Smooth muscle cell (in vitro differentiated cells): ENCODE data around the gene ACOT6. TPM values are rescaled to one million over a fixed set of nuclear protein-coding genes. Genes with fewer than 3 reads are reported as not detected.
"Not testable (repeated sequence)": the region's sequence is repeated elsewhere in the genome, so short reads cannot be mapped to it uniquely, and the experiment has no call there.

Experiments used
- DNase-seq: peaks from one replicate; lab custom pipeline; 2025; ENCODE audit not compliant: unreplicated experiment; lab: John Stamatoyannopoulos, UW
- H2AFZ ChIP-seq: fragments of 200-600 bp; sonication (generic); 2 replicates; pipeline ENCODE4 v1.6.0; 2016; ENCODE audit warnings: antibody characterized with exemption, low read depth, mild to moderate bottlenecking
- H3F3A ChIP-seq: fragments of 200-600 bp; sonication (generic); 2 replicates; pipeline ENCODE4 v1.6.0; 2017; ENCODE audit warnings: antibody characterized with exemption, low read depth
- H3K27ac ChIP-seq: fragments of 200-600 bp; sonication (generic); 2 replicates; pipeline ENCODE4 v1.5.1; 2016; ENCODE audit warnings: low read depth, mild to moderate bottlenecking
- H3K27me3 ChIP-seq: fragments of 200-600 bp; sonication (generic); 2 replicates; pipeline ENCODE4 v1.6.1; 2016; ENCODE audit warnings: low read depth, mild to moderate bottlenecking
- H3K36me3 ChIP-seq: fragments of 200-600 bp; sonication (generic); 2 replicates; pipeline ENCODE4 v1.5.1; 2016; ENCODE audit warnings: low read depth
- H3K4me1 ChIP-seq: fragments of 200-600 bp; sonication (generic); 2 replicates; pipeline ENCODE4 v1.5.1; 2016; ENCODE audit warnings: low read depth
- H3K4me2 ChIP-seq: fragments of 200-600 bp; sonication (generic); 2 replicates; pipeline ENCODE4 v1.6.0; 2016; ENCODE audit warnings: mild to moderate bottlenecking
- H3K4me3 ChIP-seq: fragments of 200-600 bp; sonication (generic); 2 replicates; pipeline ENCODE4 v1.5.1; 2016; ENCODE audit warnings: mild to moderate bottlenecking
- H3K79me2 ChIP-seq: fragments of 200-600 bp; sonication (generic); 2 replicates; pipeline ENCODE4 v1.6.0; 2016; ENCODE audit warnings: low read depth, mild to moderate bottlenecking
- H3K9ac ChIP-seq: fragments of 200-600 bp; sonication (generic); 2 replicates; pipeline ENCODE4 v1.6.0; 2016; ENCODE audit warnings: low read depth
- H3K9me3 ChIP-seq: fragments of 200-600 bp; sonication (generic); replicated peaks from 2 replicates; pipeline ENCODE4 v1.5.1; 2016; ENCODE audit warnings: low read depth
- H4K20me1 ChIP-seq: fragments of 200-600 bp; sonication (generic); 2 replicates; pipeline ENCODE4 v1.6.0; 2016; ENCODE audit warnings: low read depth
- WGBS: methylation state at CpG from one replicate; pipeline ENCODE4 v1.1.7; 2016; ENCODE audit warnings: low lambda C conversion rate; 5-methylcytosine and 5-hydroxymethylcytosine counted together
- polyA plus RNA-seq: library from polyadenylated mRNA; unstranded; fragments of >200 nt; fragmentation: Nextera tagmentation; extraction: Ambion mirVana; gene quantifications from 2 replicates; pipeline ENCODE4 v1.2.1, GENCODE V29; 2016
- total RNA-seq: library from RNA; depleted of rRNA; stranded (reverse); fragments of >200 nt; gene quantifications from 2 replicates; pipeline ENCODE4 v1.2.3, GENCODE V29; 2014
- TF ChIP-seq, protein P1 (sequence below): fragments of 200-600 bp; sonication (generic); IDR thresholded peaks from 2 replicates; pipeline ENCODE4 v1.5.1; 2017; ENCODE audit warnings: borderline replicate concordance, mild to moderate bottlenecking, antibody characterized with exemption; ENCODE audit not compliant: insufficient read depth, poor library complexity, severe bottlenecking

The ACOT6 gene, protein sequence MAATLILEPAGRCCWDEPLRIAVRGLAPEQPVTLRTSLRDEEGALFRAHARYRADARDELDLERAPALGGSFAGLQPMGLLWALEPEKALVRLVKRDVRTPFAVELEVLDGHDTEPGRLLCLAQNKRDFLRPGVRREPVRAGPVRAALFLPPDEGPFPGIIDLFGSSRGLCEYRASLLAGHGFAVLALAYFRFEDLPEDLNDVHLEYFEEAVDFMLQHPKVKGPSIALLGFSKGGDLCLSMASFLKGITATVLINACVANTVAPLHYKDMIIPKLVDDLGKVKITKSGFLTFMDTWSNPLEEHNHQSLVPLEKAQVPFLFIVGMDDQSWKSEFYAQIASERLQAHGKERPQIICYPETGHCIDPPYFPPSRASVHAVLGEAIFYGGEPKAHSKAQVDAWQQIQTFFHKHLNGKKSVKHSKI
- total RNA-seq (not detected in 2 replicates), polyA plus RNA-seq (0.21 TPM in 1 of 2 replicates, not detected in the other)

- Histone ChIP-seq H2AFZ (peak within 1 kb of the TSS; percentile 74), H3K27me3 (no peaks in the 10 kb centered on the region), H3K9ac (no peak within 1 kb of the TSS), H3K79me2 (no peaks in the 10 kb centered on the region), H3K4me2 (peak within 1 kb of the TSS; percentile 80), H3K27ac (no peak within 1 kb of the TSS), H3K36me3 (no peaks in the 10 kb centered on the region), H3K4me1 (no peaks in the 10 kb centered on the region), H3K4me3 (peak within 1 kb of the TSS; percentile 61), H3K9me3 (no peaks in the 10 kb centered on the region), H3F3A (no peaks in the 10 kb centered on the region), H4K20me1 (no peaks in the 10 kb centered on the region)
- DNase-seq = peak; percentile 59
- WGBS = 1% methylated on average over 82 of the region's 84 CpGs
- TF ChIP-seq, protein P1, sequence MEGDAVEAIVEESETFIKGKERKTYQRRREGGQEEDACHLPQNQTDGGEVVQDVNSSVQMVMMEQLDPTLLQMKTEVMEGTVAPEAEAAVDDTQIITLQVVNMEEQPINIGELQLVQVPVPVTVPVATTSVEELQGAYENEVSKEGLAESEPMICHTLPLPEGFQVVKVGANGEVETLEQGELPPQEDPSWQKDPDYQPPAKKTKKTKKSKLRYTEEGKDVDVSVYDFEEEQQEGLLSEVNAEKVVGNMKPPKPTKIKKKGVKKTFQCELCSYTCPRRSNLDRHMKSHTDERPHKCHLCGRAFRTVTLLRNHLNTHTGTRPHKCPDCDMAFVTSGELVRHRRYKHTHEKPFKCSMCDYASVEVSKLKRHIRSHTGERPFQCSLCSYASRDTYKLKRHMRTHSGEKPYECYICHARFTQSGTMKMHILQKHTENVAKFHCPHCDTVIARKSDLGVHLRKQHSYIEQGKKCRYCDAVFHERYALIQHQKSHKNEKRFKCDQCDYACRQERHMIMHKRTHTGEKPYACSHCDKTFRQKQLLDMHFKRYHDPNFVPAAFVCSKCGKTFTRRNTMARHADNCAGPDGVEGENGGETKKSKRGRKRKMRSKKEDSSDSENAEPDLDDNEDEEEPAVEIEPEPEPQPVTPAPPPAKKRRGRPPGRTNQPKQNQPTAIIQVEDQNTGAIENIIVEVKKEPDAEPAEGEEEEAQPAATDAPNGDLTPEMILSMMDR = no peak
These were observed at the start of gene ACOT6 for GRCh38 chr14:73612339-73613045. TSS of gene ACOT6 (plus strand) at chr14:73612517. CDS start at chr14:73612572, 55 bp downstream.

DNA sequence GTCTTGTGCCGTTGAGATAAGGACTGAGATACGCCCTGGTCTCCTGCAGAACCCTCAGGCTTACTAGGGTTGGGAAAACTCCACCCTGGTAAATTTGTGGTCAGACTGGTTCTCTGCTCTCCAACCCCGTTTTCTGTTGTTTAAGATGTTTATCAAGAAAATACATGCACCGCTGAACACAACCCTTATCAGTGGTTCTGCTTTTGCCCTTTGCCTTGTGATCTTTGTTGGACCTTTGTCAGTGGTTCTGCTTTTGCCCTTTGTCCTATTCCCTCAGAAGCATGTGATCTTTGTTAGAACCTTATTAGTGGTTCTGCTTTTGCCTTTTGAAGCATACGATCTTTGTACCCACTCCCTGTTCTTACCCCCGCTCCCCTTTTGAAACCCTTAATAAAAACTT is 49.6 kb upstream of the ACOT6 start:
- not testable (repeated sequence) for H3K9me3 ChIP-seq, H3K4me2 ChIP-seq, H2AFZ ChIP-seq, H3K9ac ChIP-seq, H3K4me1 ChIP-seq, H3F3A ChIP-seq, H3K36me3 ChIP-seq, H3K27me3 ChIP-seq, H3K4me3 ChIP-seq, H4K20me1 ChIP-seq, H3K79me2 ChIP-seq, H3K27ac ChIP-seq, DNase-seq
- 89% methylated on average over 6 of the region's 6 CpGs for WGBS

DNA sequence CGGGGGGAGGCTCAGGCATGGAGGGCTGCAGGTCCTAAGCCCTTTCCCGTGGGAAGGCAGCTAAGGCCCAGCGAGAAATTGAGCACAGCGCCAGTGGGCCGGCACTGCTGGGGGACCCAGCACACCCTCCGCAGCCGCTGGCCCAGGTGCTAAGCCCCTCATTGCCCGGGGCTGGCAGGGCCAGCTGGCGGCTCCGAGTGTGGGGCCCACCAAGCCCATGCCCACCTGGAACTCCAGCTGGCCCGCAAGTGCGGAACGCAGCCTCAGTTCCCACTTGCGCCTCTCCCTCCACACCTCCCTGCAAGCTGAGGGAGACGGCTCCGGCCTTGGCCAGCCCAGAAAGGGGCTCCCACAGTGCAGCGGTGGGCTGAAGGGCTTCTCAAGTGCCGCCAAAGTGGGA is 45.9 kb upstream of the ACOT6 start:
- H3K79me2 ChIP-seq, H3K4me1 ChIP-seq, H3K36me3 ChIP-seq, H3F3A ChIP-seq, H3K27ac ChIP-seq, H3K9me3 ChIP-seq, H2AFZ ChIP-seq, H3K4me2 ChIP-seq, H3K9ac ChIP-seq, DNase-seq, H4K20me1 ChIP-seq, H3K4me3 ChIP-seq, H3K27me3 ChIP-seq: not testable (repeated sequence)
- WGBS = 87% methylated on average over 14 of the region's 18 CpGs

GRCh38 chr14:73566935-73567334 is 45.4 kb upstream of the ACOT6 start:
- not testable (repeated sequence) for H3K36me3 ChIP-seq, H2AFZ ChIP-seq, H3K27ac ChIP-seq, H3K9me3 ChIP-seq, H4K20me1 ChIP-seq, H3K79me2 ChIP-seq, H3K4me3 ChIP-seq, H3F3A ChIP-seq, H3K9ac ChIP-seq, H3K4me1 ChIP-seq, DNase-seq, H3K4me2 ChIP-seq, H3K27me3 ChIP-seq
- 94% methylated on average over 6 of the region's 6 CpGs for WGBS

DNA sequence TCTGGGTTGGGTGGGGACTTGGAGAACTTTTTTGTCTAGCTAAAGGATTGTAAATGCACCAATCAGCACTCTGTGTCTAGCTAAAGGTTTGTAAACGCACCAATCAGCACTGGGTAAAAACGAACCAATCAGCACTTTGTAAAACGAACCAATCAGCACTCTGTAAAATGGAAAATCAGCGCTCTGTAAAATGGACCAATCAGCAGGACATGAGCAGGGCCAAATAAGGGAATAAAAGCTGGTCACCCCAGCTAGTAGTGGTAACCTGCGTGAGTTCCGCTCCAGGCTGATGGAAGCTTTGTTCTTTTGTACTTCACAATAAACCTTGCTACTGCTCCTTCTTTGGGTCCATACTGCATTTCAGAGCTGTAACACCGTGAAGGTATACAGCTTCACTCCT is 45.0 kb upstream of the ACOT6 start:
- H3F3A ChIP-seq = peaks cover 8% of the 10 kb centered on the region
- H3K36me3 ChIP-seq = no peaks in the 10 kb centered on the region
- peaks cover 7% of the 10 kb centered on the region for H3K4me1 ChIP-seq
- no peaks in the 10 kb centered on the region for H3K27me3 ChIP-seq
- H3K4me3 ChIP-seq = peak overlapping the region; percentile 49
- H3K79me2 ChIP-seq = no peaks in the 10 kb centered on the region
- DNase-seq = no peak
- TF ChIP-seq, protein P1 = no peak
- WGBS = 93% methylated on average over 7 of the region's 7 CpGs
- no peak overlapping the region for H2AFZ ChIP-seq
- peaks cover 5% of the 10 kb centered on the region for H4K20me1 ChIP-seq
- H3K4me2 ChIP-seq = no peak overlapping the region
- H3K9me3 ChIP-seq = peaks cover 3% of the 10 kb centered on the region
- no peak overlapping the region for H3K27ac ChIP-seq
- H3K9ac ChIP-seq = no peak overlapping the region
